HG03039 (cell line): ENCODE data around the gene CMTR1.

Experiments
- ATAC-seq: cut with Tn5 transposase; IDR thresholded peaks from one replicate; pipeline ENCODE4 v1.9.1; 2021; ENCODE audit warnings: mild to moderate bottlenecking, moderate library complexity; ENCODE audit not compliant: unreplicated experiment

Gene CMTR1

DNA sequence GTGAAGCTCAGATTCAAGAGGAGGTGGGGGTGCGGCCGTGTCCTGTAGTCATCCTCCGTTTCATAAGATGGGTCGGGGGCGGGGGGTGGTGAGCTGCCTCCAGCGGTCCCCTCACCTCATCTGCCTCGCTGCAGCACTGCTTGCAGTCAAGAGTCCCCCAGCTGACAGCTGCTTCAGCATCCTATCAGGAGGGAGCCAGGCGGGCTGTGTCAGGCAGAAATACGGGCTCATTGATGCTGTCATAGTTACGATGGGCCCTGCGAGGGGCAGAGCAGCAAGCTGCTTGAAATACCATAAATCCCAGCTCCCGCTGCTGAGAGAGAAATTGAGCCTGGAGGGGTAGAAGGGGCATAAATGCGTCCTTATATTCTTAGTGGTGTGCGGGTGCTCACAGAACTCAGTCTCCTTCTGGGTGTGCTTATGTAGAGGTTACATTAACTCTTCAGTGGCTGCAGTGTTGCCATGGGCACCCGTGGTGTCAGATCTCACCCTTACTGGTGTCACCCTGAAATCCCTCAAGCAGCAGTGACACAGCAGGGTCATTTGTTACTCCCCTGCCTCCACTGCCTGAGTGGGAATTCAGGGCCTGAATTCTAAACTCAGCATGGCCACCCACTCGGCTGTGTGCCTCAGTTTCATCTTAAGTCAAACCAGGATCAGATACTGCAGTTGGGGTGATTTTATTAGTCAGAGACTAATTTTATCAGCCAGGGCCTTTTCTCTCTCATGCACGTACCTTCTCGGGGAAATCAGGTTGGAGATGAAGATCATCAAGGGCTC is 44.8 kb downstream of the CMTR1 start:
- ATAC-seq, result no peak

DNA sequence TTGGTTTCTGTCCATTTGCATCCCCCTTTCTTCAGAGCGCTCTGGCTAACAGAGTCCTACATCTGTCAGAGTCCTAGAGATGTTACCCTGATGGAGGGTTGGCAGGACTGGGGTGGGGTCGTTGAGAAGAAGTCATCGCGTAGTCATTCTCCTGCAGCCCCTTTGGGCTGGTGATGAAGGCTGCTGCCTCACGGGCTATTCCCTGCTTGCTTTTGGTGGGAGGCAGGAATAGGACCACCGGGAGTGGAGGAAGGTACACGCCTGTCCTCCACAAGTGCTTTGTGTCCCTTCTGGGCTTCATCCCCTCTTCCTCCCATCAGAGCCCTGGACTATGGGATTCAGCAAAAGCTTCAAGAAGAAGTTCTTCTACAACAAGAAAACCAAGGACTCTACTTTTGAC is 45.8 kb downstream of the CMTR1 start:
- no peak for ATAC-seq

DNA sequence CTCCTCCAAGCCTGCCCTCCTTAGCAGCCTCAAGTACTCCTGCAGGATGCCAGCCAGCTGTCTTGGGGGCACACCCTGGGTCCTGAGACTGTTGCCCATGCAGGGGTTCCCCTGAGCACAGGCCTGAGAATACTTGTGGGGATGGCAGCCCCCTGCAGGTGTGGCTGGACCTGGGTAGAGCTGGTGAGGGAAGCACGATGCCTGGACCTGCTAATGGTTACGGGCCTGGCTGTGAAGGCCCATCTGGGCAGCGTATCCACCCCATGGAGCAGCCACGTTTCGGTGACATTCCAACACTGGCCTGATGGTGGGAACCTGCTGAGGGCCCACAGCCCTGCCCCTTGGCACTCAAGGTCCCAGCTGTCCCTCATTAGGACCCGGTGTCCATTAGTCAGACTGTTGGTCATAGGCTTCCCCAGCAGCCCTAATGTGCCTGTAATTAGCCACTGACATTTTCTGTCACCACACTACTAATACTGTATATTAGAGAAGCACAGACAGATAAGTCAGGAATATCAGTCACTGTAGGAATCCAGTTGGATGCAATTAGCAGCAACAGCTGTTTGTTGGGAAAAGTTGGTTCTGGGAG is 46.3 kb downstream of the CMTR1 start:
- no peak for ATAC-seq

DNA sequence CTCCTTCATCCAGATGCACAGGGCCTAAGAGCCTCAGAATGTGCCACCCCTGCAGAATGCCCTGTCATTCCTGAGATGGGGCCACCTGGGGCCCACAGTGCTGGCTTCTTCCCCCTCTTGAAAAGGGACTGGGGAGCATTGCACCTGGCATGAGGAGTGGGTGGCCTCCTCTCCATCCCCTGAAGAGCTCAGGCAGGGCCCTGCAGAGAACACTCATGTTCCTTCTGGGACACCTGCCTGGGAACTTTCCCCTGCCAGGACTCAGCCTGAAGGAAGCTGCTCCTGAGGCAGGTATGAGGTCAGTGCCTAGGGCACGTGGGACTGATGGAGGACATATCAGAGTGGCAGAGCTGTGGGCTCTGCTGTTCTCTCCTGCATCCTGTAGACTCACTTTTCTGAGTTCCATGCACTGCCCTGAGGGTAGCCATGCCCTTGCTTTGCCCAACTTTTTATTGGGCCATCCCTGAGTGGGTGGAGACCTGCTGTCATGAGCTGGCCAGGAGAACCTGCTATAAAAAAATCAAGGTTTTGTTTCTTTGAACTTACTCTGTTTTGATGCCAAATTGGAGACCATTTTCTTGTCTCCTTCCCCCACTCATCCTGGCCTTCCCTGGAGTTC is 47.2 kb downstream of the CMTR1 start:
- no peak for ATAC-seq

DNA sequence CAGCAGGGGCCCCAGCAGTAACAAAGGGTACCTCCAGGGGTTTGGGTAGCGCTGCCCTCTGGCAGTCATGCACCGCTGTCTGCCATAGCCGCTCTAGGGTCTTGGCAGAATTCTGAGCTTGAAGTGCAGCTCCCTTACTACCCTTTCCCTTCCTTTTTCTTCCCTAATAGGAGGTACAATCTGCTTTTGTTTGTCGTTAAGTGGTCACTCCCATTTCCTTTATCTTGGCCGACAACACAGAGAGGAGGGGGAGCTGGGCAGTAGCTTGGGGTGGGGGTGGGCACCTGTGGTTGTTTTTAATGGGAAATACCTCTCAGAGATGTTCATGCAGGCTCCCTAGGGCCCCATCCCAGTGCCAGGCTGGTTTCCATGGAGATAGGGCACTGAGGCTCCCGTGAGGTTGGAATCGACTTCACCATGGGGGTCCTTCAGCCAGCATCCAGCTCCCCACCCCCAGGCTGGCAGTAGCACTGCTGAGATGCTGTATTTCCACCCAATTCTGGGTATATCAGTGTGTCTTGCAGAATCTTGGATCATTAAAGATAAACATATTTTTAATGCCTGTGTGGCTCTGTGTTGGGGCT is 48.0 kb downstream of the CMTR1 start:
- no peak for ATAC-seq

DNA sequence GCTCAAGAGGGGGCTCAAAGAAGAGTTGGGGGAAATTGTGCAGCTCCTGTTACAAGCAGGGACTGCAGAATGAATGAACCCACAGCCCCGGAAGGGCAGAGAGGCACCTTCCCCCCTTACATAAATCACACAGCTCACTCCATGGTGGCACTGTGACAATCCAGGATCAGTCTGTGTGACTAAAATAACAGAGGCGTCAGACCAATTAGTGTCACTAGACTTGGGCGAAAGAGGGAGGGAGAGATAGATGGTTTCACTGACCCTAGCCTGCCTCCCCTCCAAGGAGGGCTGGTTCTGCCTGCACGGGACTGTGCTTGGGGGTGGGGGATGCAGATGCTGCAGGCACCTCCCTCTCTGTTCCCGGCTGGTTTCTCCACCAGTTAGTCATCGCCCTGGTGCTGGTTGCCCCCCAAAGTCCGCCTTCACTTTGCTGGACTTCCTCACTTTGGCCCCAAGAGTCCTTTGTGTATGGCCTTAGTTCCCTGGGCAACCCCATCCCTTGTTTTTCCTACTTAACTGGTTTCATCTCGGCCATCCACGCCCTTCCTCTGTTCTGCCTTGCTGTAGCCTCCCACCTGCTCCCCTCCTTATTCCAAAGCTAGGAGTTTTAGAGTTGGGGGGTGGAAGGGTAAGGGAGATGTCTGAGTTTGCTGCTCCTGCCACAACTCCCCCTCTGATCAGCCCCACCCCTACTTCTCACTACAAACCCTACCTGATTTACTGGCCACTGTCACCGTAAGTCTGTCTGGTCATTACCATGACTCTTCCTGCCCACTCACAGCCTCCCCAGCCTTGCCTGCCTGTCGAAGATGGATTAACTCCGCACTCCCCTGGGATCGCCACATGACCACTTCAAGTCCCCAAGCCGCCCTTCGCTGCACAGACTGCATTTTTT is 48.9 kb downstream of the CMTR1 start:
- ATAC-seq, result no peak

DNA sequence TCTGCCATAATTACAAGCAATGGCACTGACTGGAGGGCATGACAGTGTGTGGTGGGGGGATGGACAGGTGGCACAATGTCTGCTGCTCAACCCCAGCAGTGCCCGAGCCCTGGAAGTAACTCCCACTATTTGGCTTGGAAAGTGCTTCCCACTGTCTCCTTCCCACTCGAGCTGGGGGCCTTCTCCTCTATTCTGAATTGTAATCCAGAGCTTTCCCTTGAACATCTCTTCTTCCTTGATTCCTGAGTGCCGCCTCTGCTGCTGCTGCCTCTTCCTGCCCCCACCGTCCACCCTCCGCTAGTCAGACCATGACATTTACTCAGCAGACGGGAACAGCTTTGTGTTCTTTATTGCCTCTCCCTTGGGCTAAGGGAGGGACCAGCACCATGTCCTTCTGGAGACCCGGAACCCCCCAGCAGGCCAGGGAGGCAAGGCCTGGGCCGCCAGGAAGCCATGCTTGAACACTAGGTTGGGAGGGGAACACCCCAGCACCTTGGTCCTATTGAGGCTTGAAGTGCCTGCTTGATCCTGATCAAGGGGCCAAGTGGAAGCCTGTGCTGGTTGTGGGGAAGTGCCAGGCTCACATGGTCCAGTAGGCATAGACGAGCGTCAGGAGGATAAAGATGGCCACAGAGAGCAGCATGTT is 49.7 kb downstream of the CMTR1 start:
- no peak for ATAC-seq

DNA sequence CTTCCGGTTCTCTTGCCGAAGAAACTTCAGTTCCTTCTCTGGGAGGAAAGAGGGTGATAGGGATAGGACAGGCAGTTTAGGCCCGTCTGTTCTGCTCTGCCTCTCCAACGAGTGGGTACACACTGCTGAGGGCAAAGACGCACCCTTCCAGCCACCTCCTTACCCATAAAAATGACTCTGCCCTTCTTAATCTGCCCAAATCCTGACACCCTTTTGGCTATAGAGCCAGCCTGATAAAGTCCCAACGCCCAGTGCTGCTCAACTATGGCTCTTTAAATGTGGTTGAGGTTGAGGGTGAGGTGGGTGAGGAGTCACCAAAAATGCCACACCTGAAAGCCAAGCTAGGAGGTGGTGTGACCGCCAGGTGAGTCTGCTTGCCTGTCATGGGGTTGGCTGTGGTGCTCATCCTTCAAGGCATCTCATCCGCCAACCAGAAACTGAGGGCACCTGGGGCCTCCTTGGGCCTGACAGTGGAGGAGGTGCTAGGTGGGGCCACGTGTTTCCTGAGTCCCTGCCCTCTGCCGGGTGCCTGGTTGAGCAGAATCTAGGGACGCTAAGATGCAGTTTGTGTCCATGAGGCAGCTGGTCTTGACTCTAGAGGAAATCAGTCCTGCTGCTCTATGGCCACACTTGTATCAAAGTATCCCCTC is 50.4 kb downstream of the CMTR1 start:
- no peak for ATAC-seq

DNA sequence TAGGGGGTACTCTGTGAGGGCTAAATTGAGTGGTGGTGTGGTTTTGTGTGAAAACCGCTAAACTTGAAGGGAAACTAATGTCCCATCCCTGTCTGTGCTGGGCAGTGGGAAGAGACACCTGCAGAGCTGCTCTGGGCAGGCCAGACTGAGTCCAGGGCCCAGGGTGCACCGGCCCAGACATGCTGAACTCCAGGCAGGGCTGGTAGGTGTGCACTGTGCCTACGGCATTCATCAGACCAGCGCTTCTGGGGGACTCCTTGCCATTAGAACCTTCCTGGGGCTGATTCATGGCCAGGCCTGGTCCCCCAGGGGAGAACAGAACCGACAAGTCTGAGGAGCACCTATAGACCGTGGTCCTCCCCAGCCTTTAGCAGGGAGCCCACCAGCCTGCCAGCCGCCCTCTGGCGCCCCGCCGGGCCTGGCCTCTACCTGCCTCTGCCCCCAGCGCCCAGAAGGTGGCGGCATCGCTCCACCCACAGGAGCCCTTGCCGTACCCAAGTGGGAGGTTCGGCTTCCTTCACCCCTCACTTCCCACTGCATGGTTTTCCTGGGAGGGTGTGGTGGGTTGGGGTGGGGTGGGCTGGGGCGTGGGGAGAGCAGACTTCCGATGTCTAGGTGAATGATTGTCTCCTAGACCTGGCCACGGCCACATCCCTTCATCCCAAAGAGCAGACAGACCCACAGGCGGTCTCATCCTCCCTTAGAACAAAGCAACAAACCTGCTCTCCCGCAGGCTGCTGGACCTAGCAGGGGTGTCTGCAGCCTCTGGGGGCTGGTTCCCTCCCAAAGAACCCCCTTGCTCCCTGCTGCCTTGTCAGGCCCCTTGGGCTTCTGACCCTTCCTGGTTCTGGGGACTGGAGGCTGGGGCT is 51.1 kb downstream of the CMTR1 start:
- ATAC-seq, result no peak

DNA sequence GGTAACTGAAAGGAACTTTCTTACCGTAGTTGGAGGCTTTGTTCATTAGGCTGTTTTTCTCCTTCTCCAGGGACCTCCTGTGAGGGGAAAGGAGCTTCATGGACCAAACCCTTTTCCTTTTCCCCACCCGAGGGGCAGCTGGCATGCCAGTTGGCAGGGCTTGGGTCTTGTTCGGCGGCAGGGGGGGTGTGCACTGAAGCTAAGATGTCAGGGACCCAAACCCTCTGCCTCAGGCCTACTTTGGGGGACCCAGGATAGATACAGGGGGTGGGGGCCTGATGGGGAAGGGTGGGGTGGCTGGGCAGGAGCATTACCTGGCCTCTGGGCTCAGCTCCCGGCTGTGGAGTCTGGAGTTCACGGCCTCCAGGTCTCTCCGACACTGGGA is 51.8 kb downstream of the CMTR1 start:
- no peak for ATAC-seq

DNA sequence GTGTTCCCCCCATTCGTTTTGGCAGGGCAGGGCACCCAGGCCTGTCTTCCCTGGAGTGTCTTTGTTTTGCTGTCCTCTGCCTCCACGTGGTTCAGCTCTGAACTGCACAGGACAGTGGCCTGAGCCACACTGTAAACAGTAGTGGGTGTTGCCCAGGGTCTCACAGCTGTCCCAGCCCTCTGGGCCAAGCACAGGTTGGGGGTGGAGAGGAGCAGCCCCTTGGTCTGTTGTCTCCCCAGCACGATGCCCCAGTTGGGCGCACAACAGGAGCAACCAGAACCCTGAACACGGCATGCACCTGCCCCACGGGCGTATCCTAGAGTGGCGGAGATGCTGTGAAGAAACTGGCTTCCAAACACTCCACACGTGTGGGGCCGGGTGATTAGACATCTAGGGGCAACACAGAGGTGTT is 52.3 kb downstream of the CMTR1 start:
- ATAC-seq, result no peak

DNA sequence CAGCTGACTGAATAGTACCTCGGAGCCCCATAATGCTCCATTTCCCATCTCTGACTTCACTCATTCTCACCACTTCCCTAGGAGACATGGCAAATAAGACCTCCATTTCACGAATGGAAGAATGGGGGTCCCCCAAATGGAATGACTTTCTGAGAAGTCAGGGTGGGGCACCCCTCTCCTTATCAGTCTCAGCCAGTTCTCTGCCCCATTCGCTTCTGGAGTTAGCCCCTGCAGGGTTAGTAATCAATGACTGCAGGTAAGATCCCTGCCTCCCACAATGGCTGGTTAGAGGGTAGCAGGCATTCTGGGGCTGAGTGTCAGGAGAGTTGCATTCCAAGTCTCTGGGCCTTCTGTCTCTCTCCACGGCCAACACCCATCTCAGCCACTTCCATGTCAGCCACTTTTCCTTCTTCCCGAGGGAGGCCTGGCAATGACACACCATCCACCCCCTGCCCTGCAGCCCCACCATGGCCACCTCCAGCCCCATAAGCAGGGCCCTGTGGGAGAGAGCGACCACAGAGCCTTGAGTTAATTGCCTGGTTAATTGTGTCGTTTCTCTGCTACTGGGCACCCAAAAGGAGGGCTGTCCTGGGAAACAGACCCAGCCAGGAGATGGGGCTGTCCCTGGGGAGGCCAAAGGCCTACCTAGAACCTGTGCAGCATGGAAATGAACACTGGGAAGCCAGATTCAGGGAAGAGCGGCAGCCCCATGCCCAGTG is 53.3 kb downstream of the CMTR1 start:
- no peak for ATAC-seq

DNA sequence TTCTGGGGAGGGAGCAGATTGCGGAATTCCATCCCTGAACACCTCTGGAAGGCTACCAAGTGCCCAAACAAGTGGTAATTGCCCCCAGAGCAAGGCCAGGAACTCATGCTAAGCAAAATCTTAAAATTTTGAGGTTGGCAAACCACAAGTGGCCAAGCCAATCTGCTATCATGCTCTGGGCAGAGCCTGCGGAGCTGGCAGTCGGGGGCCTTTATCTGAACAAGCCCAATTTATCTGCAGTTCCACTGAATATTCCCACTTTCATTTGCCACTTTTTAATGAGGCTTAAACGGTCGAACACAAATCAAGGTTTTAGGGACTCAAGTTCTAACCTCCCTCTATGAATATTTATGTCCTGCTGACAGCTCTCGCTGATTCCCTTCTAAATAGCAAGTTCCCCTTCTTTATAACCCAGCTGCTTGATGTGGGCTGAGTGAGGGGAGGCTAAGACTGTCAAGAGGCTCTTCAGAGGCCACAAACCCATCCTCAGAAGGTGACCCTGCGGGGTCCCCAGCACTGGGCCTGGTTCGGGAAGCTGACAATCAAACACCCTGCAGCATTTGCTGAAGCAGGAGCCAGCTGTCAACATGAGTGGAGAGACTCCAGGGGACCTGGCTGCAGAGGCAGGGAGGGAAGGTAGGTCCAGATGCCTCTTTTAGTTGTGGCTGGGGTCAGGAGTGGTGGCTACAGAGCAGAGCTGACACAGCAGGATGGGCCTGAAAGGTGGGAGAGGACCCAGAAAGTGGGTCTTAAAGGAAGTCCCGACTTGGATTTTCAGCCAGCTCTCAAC is 54.8 kb downstream of the CMTR1 start:
- no peak for ATAC-seq

DNA sequence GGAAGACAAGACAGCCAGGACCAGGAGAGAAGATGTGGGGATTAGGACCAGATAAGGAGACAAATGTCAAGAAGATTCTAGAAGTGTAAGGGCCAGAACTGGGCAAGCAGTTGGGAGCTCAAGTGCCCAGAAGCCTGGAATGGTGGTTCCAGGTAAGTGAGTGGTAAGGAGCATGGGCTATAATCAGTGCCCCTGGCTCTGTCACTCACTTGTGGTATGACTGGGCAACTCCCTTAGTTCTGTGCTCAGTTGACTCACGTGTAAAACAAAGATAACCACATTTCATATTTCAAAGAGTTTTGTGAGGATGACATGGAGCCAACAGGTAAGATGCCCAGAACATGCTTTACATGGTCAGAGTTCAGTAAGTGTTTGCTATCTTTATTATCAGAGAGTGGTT is 55.5 kb downstream of the CMTR1 start:
- no peak for ATAC-seq

DNA sequence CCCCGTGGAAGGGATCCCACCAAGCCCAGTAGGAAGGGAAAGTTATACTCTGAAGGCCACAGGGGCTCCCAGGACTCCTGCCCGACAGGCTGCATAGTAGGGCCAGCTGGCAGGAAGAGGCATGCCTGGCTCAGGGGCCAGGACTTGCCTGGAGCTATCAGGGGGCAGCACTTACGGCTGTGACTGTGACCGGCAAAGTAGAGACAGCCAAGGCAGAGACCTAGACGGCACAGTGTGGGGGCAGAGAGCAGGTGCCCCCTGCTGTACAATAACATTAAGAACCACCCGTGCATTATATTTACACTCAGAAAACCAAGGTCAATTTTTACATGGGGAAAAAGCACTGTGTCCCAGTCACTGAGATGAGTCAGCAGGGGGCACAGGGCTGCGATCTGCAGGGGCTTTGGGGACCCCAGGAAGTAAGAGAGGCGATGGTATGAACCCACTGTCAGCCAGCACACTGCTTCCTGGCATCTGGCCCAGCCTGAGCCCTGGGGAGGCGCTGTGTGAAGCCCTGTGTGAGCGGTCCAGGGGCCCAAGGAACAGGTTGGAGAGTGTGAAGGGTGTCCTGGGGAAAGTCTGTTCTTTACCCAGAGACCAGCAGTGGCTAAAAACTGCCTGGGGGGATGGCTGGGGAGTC is 56.8 kb downstream of the CMTR1 start:
- ATAC-seq, result no peak

DNA sequence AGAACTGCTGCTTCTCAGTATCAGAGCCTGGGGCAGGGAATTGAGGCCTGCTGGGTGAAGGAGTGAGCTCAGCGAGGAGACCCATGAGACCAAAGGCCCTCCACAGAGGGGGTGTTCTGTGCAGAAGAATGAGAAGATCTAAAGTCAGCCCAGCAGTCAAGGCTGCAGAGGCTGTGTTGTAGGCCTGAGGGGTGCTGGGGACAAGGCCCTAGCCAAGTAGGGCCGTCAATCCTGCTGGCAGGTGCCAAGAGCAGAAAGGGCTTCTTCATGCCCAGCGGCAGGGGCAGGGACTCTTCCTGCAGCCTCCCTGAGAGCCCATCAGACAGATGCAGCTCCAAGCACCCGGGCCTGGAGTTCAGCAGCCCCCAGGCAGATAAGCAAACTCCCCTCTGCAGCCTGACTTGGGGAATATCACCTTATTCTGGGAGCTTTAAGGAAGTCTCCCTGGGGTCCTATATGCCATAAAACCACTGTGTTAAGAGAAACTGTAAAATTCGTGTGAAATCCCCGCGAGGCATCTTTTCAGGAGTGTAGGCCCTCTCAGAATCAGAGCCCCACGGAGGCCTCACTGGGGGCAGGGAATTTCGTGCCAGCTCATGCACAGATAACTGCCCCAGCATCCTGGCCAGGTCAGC is 57.6 kb downstream of the CMTR1 start:
- no peak for ATAC-seq
